HCT116 (cell line): ENCODE data around the gene ZSWIM5. TPM values are rescaled to one million over a fixed set of nuclear protein-coding genes. Genes with fewer than 3 reads are reported as not detected.

Experiments used
- ATAC-seq: fragments of 200-7000 bp; cut with Tn5 transposase; 2 replicates; pipeline ENCODE4 v1.9.1; 2020; ENCODE audit warnings: mild to moderate bottlenecking, moderate library complexity
- BruUV-seq: library from RNA; stranded (reverse); fragments of 400-500 nt; replicated peaks from 2 replicates; lab custom pipeline; 2021; lab: Mats Ljungman, UMichigan
- CTCF ChIA-PET: fragments of 300-600 bp; sonication (Branson Sonifier 250); formaldehyde crosslinking; loops from one replicate; lab custom pipeline; 2021; ENCODE audit warnings: antibody characterized with exemption; lab: Charles Lee
- POLR2A ChIA-PET: fragments of 300-600, 350-600 bp; sonication (Branson Sonifier 250); formaldehyde crosslinking; loops from one replicate; lab custom pipeline; 2021; ENCODE audit warnings: antibody characterized with exemption; lab: Charles Lee
- RAD21 ChIA-PET, 2 experiments: fragments of 300-600 bp; sonication (Branson Sonifier 250); formaldehyde crosslinking; loops; one replicate each; lab custom pipeline; 2023; ENCODE audit warnings: low total read pairs in 2 of 2; ENCODE audit not compliant: uncharacterized antibody in 2 of 2, unreplicated experiment in 2 of 2, low non-redundant PET in 1 of 2; lab: Charles Lee
- DNase-seq: peaks from one replicate; pipeline ENCODE4 v3.0.0-alpha.2; 2010; ENCODE audit warnings: low read depth, low spot score
- H2AFZ ChIP-seq: fragments of 200-600 bp; shearing (Covaris generic), sonication (generic); 2 replicates; pipeline ENCODE4 v1.6.1; 2017; ENCODE audit warnings: low read depth, mixed run types, mixed read lengths, antibody characterized with exemption, low read length; ENCODE audit not compliant: poor library complexity, severe bottlenecking
- H3K27ac ChIP-seq: 2 replicates; pipeline ENCODE4 v1.5.1; 2012; ENCODE audit warnings: low read depth, low read length
- H3K27me3 ChIP-seq: fragments of 200-600 bp; sonication (generic); 2 replicates; pipeline ENCODE4 v1.6.1; 2016; ENCODE audit warnings: mixed run types, low read length, mixed read lengths; ENCODE audit not compliant: insufficient read depth
- H3K36me3 ChIP-seq, 2 experiments: fragments of 200-500 bp in 1 of 2; fragments of 200-600 bp in 1 of 2; sonication (Bioruptor generic) in 1 of 2; sonication (generic) in 1 of 2; 2 replicates each; pipeline versions ENCODE4 v1.5.1 to v1.6.1; 2014 to 2016; ENCODE audit warnings: low read length in 2 of 2, inconsistent platforms in 1 of 2, mixed read lengths in 1 of 2, mixed run types in 1 of 2; ENCODE audit not compliant: insufficient read depth in 2 of 2, control insufficient read depth in 1 of 2
- H3K4me1 ChIP-seq, 2 experiments: fragments of 200-600 bp in 1 of 2; sonication (generic) in 1 of 2; 2 replicates each; pipeline versions ENCODE4 v1.5.1 to v1.6.1; 2012 to 2017; ENCODE audit warnings: low read length in 2 of 2, inconsistent platforms in 1 of 2, mild to moderate bottlenecking in 1 of 2, mixed read lengths in 1 of 2, mixed run types in 1 of 2, moderate library complexity in 1 of 2; ENCODE audit not compliant: insufficient read depth in 2 of 2, control insufficient read depth in 1 of 2
- H3K4me2 ChIP-seq: fragments of 200-600 bp; sonication (generic); 2 replicates; pipeline ENCODE4 v1.6.1; 2017; ENCODE audit warnings: mixed run types, low read length, mixed read lengths
- H3K4me3 ChIP-seq, 2 experiments: fragments of 200-600 bp in 1 of 2; sonication (generic) in 1 of 2; replicated peaks in 1 of 2; 2 replicates each; pipeline ENCODE4 v1.5.1; 2011 to 2016; ENCODE audit warnings: low read length in 2 of 2, control low read depth in 1 of 2, low read depth in 1 of 2, mild to moderate bottlenecking in 1 of 2, mixed read lengths in 1 of 2, mixed run types in 1 of 2
- H3K79me2 ChIP-seq: fragments of 200-600 bp; sonication (generic); 2 replicates; pipeline ENCODE4 v1.6.1; 2017; ENCODE audit warnings: mild to moderate bottlenecking, mixed run types, low read length, moderate library complexity, mixed read lengths; ENCODE audit not compliant: insufficient read depth
- H3K9ac ChIP-seq: fragments of 200-600 bp; sonication (generic); 2 replicates; pipeline ENCODE4 v1.6.1; 2016; ENCODE audit warnings: low read length, mixed read lengths
- H3K9me2 ChIP-seq: fragments of 200-600 bp; sonication (generic), shearing (Covaris generic); 2 replicates; pipeline ENCODE4 v1.6.1; 2017; ENCODE audit warnings: mixed run types, mild to moderate bottlenecking, moderate library complexity; ENCODE audit not compliant: insufficient read depth
- H3K9me3 ChIP-seq, 2 experiments: fragments of 200-500 bp in 1 of 2; fragments of 200-600 bp in 1 of 2; sonication (Bioruptor generic) in 1 of 2; sonication (generic) in 1 of 2; 2 replicates each; pipeline ENCODE4 v1.6.1; 2014 to 2017; ENCODE audit warnings: low read length in 2 of 2, mixed read lengths in 2 of 2, inconsistent platforms in 1 of 2, low read depth in 1 of 2, mild to moderate bottlenecking in 1 of 2, mixed run types in 1 of 2, moderate library complexity in 1 of 2; ENCODE audit not compliant: control insufficient read depth in 1 of 2, insufficient read depth in 1 of 2
- H4K20me1 ChIP-seq: fragments of 200-600 bp; sonication (generic), shearing (Covaris generic); 2 replicates; pipeline ENCODE4 v1.6.1; 2017; ENCODE audit warnings: mixed run types, mild to moderate bottlenecking, moderate library complexity; ENCODE audit not compliant: insufficient read depth
- ATF3 ChIP-seq: IDR thresholded peaks from 2 replicates; pipeline ENCODE4 v1.6.1; 2012
- CBX3 ChIP-seq: IDR thresholded peaks from 2 replicates; pipeline ENCODE4 v1.6.1; 2012; ENCODE audit warnings: low read depth
- EGR1 ChIP-seq: IDR thresholded peaks from 2 replicates; pipeline ENCODE4 v1.6.1; 2012; ENCODE audit warnings: low read depth
- ELF1 ChIP-seq: IDR thresholded peaks from 2 replicates; pipeline ENCODE4 v1.6.1; 2012; ENCODE audit warnings: low read depth, borderline replicate concordance
- EZH2 ChIP-seq: fragments of 200-600 bp; sonication (generic); IDR thresholded peaks from 2 replicates; pipeline ENCODE4 v1.6.1; 2017; ENCODE audit warnings: antibody characterized with exemption, mixed run types
- EZH2phosphoT487 ChIP-seq: fragments of 200-600 bp; IDR thresholded peaks from 2 replicates; pipeline ENCODE4 v1.6.1; 2018; ENCODE audit warnings: antibody characterized with exemption, borderline replicate concordance
- FOSL1 ChIP-seq: IDR thresholded peaks from 2 replicates; pipeline ENCODE4 v1.6.1; 2012; ENCODE audit warnings: low read depth
- JUND ChIP-seq: IDR thresholded peaks from 2 replicates; pipeline ENCODE4 v1.6.1; 2012
- MAX ChIP-seq: IDR thresholded peaks from 2 replicates; pipeline ENCODE4 v1.6.1; 2012
- POLR2AphosphoS5 ChIP-seq: IDR thresholded peaks from 2 replicates; pipeline ENCODE4 v1.6.1; 2011; ENCODE audit warnings: mild to moderate bottlenecking, low read depth, low read length, moderate library complexity
- RAD21 ChIP-seq: IDR thresholded peaks from 2 replicates; pipeline ENCODE4 v1.6.1; 2012; ENCODE audit warnings: low read depth, mild to moderate bottlenecking
- SIN3A ChIP-seq: IDR thresholded peaks from 2 replicates; pipeline ENCODE4 v1.6.1; 2012; ENCODE audit warnings: low read depth
- SRF ChIP-seq: IDR thresholded peaks from 2 replicates; pipeline ENCODE4 v1.6.1; 2012; ENCODE audit warnings: low read depth
- TCF7L2 ChIP-seq: IDR thresholded peaks from 2 replicates; pipeline ENCODE4 v1.7.0; 2011; ENCODE audit warnings: borderline replicate concordance, inconsistent platforms; ENCODE audit not compliant: insufficient read depth, insufficient read length; ENCODE audit errors: extremely low read depth
- YY1 ChIP-seq: IDR thresholded peaks from 2 replicates; pipeline ENCODE4 v1.6.1; 2011; ENCODE audit warnings: low read length, low read depth, moderate library complexity, mild to moderate bottlenecking; ENCODE audit not compliant: insufficient replicate concordance; ENCODE audit errors: extremely low read depth
- ZFX ChIP-seq: fragments of 450-650 bp; IDR thresholded peaks from 2 replicates; pipeline ENCODE4 v1.6.1; 2017
- ZNF274 ChIP-seq: fragments of 200-500 bp; sonication (Bioruptor generic); IDR thresholded peaks from 2 replicates; pipeline ENCODE4 v1.6.1; 2014; ENCODE audit warnings: mild to moderate bottlenecking, low read depth, low read length, inconsistent platforms
- intact Hi-C: fragments of 100-400 bp; cut with micrococcal nuclease; formaldehyde crosslinking; loops from 2 replicates; pipeline ENCODE4 v1.10.0; 2022
- total RNA-seq: library from RNA; stranded (reverse); gene quantifications from one replicate; pipeline ENCODE4 v1.2.1, GENCODE V29; 2021; ENCODE audit not compliant: unreplicated experiment
- TF ChIP-seq, protein P1 (sequence below): IDR thresholded peaks from 2 replicates; pipeline ENCODE4 v1.6.1; 2011; ENCODE audit warnings: mild to moderate bottlenecking, low read length, moderate library complexity; ENCODE audit not compliant: insufficient replicate concordance; ENCODE audit errors: extremely low read depth
- TF ChIP-seq, protein P2 (sequence below): IDR thresholded peaks from 2 replicates; pipeline ENCODE4 v1.6.1; 2012; ENCODE audit warnings: low read depth
- TF ChIP-seq, protein P3 (sequence below), 3 experiments: fragments of 200-600 bp in 1 of 3; sonication (generic) in 1 of 3; IDR thresholded peaks in 2 of 3; conservative IDR thresholded peaks in 1 of 3; 2 replicates each; pipeline ENCODE4 v1.5.1; 2012 to 2017; ENCODE audit warnings: low read depth in 2 of 3, low read length in 2 of 3, antibody characterized with exemption in 1 of 3, borderline replicate concordance in 1 of 3, control low read depth in 1 of 3, mild to moderate bottlenecking in 1 of 3, mixed read lengths in 1 of 3, mixed run types in 1 of 3, moderate library complexity in 1 of 3; ENCODE audit not compliant: insufficient read depth in 1 of 3

The ZSWIM5 gene
- total RNA-seq, 1 experiment from 2014 or later, result 1.1 TPM

DNA sequence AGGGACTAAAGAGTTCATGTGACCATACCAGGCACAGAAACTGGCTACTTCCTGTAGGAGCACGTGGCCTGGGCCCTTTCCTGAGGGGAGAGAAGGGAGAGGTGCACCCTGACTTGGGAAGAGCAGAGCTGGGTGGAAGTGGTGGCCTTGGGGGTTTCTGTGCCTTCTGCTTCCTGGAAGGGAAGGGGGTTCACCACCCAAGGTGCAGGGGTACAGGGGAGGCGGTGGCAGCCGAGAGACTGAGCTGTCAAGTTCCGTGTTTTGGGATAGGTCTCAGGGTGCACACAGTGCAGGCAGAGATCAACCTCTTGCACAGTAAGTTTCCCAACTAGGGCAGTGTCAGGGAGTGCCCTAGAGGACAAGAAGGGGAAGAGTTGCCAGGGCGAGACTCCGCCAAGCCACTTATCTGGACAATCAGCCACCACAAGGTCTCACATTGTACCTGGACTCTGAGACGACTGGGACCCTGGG, 205.4 kb downstream of the ZSWIM5 start:
- BruUV-seq, result no TSS peak
- ChIA-PET RAD21 (no interaction called here), POLR2A (no interaction called here), CTCF (no interaction called here)
- ATAC-seq (peak; percentile 44), DNase-seq (no peak)
- H3K9ac ChIP-seq, result no peak overlapping the region
- no peaks in the 10 kb centered on the region for H3K27me3 ChIP-seq
- no peaks in the 10 kb centered on the region for H3K79me2 ChIP-seq
- intact Hi-C loops, result no loop called here
- no peaks in the 10 kb centered on the region for H3K4me1 ChIP-seq
- H3K4me2 ChIP-seq, result no peak overlapping the region
- no peak overlapping the region for H3K4me3 ChIP-seq
- TF ChIP-seq MAX, result no peak
- no peak for TF ChIP-seq ATF3
- no peak for TF ChIP-seq RAD21
- TF ChIP-seq, protein P1, sequence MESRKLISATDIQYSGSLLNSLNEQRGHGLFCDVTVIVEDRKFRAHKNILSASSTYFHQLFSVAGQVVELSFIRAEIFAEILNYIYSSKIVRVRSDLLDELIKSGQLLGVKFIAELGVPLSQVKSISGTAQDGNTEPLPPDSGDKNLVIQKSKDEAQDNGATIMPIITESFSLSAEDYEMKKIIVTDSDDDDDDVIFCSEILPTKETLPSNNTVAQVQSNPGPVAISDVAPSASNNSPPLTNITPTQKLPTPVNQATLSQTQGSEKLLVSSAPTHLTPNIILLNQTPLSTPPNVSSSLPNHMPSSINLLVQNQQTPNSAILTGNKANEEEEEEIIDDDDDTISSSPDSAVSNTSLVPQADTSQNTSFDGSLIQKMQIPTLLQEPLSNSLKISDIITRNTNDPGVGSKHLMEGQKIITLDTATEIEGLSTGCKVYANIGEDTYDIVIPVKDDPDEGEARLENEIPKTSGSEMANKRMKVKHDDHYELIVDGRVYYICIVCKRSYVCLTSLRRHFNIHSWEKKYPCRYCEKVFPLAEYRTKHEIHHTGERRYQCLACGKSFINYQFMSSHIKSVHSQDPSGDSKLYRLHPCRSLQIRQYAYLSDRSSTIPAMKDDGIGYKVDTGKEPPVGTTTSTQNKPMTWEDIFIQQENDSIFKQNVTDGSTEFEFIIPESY, result no peak
- no peak for TF ChIP-seq ZFX
- TF ChIP-seq, protein P2, sequence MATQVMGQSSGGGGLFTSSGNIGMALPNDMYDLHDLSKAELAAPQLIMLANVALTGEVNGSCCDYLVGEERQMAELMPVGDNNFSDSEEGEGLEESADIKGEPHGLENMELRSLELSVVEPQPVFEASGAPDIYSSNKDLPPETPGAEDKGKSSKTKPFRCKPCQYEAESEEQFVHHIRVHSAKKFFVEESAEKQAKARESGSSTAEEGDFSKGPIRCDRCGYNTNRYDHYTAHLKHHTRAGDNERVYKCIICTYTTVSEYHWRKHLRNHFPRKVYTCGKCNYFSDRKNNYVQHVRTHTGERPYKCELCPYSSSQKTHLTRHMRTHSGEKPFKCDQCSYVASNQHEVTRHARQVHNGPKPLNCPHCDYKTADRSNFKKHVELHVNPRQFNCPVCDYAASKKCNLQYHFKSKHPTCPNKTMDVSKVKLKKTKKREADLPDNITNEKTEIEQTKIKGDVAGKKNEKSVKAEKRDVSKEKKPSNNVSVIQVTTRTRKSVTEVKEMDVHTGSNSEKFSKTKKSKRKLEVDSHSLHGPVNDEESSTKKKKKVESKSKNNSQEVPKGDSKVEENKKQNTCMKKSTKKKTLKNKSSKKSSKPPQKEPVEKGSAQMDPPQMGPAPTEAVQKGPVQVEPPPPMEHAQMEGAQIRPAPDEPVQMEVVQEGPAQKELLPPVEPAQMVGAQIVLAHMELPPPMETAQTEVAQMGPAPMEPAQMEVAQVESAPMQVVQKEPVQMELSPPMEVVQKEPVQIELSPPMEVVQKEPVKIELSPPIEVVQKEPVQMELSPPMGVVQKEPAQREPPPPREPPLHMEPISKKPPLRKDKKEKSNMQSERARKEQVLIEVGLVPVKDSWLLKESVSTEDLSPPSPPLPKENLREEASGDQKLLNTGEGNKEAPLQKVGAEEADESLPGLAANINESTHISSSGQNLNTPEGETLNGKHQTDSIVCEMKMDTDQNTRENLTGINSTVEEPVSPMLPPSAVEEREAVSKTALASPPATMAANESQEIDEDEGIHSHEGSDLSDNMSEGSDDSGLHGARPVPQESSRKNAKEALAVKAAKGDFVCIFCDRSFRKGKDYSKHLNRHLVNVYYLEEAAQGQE, result no peak
- TF ChIP-seq JUND, result no peak
- TF ChIP-seq EZH2phosphoT487, result no peak
- no peak for TF ChIP-seq EZH2
- TF ChIP-seq YY1, result no peak
- TF ChIP-seq FOSL1, result no peak
- no peak for TF ChIP-seq SIN3A
- no peak for TF ChIP-seq TCF7L2
- no peak for TF ChIP-seq ELF1
- TF ChIP-seq ZNF274, result no peak
- no peak for TF ChIP-seq CBX3
- TF ChIP-seq EGR1, result no peak
- TF ChIP-seq, protein P3, sequence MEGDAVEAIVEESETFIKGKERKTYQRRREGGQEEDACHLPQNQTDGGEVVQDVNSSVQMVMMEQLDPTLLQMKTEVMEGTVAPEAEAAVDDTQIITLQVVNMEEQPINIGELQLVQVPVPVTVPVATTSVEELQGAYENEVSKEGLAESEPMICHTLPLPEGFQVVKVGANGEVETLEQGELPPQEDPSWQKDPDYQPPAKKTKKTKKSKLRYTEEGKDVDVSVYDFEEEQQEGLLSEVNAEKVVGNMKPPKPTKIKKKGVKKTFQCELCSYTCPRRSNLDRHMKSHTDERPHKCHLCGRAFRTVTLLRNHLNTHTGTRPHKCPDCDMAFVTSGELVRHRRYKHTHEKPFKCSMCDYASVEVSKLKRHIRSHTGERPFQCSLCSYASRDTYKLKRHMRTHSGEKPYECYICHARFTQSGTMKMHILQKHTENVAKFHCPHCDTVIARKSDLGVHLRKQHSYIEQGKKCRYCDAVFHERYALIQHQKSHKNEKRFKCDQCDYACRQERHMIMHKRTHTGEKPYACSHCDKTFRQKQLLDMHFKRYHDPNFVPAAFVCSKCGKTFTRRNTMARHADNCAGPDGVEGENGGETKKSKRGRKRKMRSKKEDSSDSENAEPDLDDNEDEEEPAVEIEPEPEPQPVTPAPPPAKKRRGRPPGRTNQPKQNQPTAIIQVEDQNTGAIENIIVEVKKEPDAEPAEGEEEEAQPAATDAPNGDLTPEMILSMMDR (IDR thresholded peaks at IDR 0.05 in 2 of 3, conservative IDR thresholded peaks at IDR 0.05 in 1 of 3; ENCODE audit: borderline replicate concordance in 1 of 3, insufficient read depth in 1 of 3, low read depth in 2 of 3, low read length in 2 of 3), result no peak
- no peak for TF ChIP-seq POLR2AphosphoS5
- TF ChIP-seq SRF, result no peak
- no peaks in the 10 kb centered on the region for H4K20me1 ChIP-seq
- no peaks in the 10 kb centered on the region for H3K9me3 ChIP-seq
- H3K9me2 ChIP-seq, result no peaks in the 10 kb centered on the region
- peaks cover 2 to 6% of the 10 kb centered on the region in 2 experiments; a peak in 3 of 4 replicates for H3K36me3 ChIP-seq
- no peak overlapping the region for H2AFZ ChIP-seq
- no peak overlapping the region for H3K27ac ChIP-seq
